H1 (cell line): ENCODE results near the gene FGD4. TPM values are rescaled to one million over a fixed set of nuclear protein-coding genes. Genes with fewer than 3 reads are reported as not detected.
"Not testable (repeated sequence)": the region's sequence is repeated elsewhere in the genome, so short reads cannot be mapped to it uniquely, and the experiment has no call there.

ENCODE experiments used
- CTCF ChIA-PET: fragments of 300-600 bp; sonication (Branson Sonifier 250); formaldehyde crosslinking; loops from one replicate; lab custom pipeline; 2021; ENCODE audit not compliant: partially characterized antibody; lab: Charles Lee
- POLR2A ChIA-PET: fragments of 300-600 bp; sonication (Branson Sonifier 250); formaldehyde crosslinking; loops from one replicate; lab custom pipeline; 2021; ENCODE audit warnings: inconsistent platforms; ENCODE audit not compliant: partially characterized antibody; lab: Charles Lee
- DNase-seq, 2 experiments: peaks; one replicate each; pipeline versions ENCODE4 v3.0.0 to v3.0.0-alpha.2; 2010 to 2022; ENCODE audit warnings: low spot score in 2 of 2, low read depth in 1 of 2, mixed read lengths in 1 of 2
- FAIRE-seq: peaks from 2 replicates; lab custom pipeline; 2011; peaks lifted over from hg19 to GRCh38; lab: Jason Lieb, UNC
- H2AFZ ChIP-seq: 2 replicates; pipeline ENCODE4 v1.8.1; 2012; ENCODE audit warnings: low read length, inconsistent platforms
- H2AK5ac ChIP-seq: 2 replicates; pipeline ENCODE4 v1.6.1; 2013; ENCODE audit warnings: low read depth, low read length
- H2BK120ac ChIP-seq: replicated peaks from 2 replicates; pipeline ENCODE3; 2013; ENCODE audit warnings: low read depth, low read length, inconsistent platforms
- H2BK12ac ChIP-seq: 2 replicates; pipeline ENCODE4 v1.6.1; 2013; ENCODE audit warnings: low read depth, low read length
- H2BK15ac ChIP-seq: 2 replicates; pipeline ENCODE4 v1.6.1; 2013; ENCODE audit warnings: low read length
- H2BK20ac ChIP-seq: 2 replicates; pipeline ENCODE4 v1.6.1; 2013; ENCODE audit warnings: low read length
- H2BK5ac ChIP-seq: 2 replicates; pipeline ENCODE4 v1.6.1; 2013; ENCODE audit warnings: low read depth, low read length
- H3K14ac ChIP-seq: 2 replicates; pipeline ENCODE4 v1.6.1; 2013; ENCODE audit warnings: inconsistent platforms; ENCODE audit not compliant: insufficient read length
- H3K18ac ChIP-seq: 2 replicates; pipeline ENCODE4 v1.6.1; 2013; ENCODE audit warnings: low read length; ENCODE audit errors: extremely low read depth
- H3K23ac ChIP-seq: 2 replicates; pipeline ENCODE4 v1.6.1; 2013; ENCODE audit warnings: inconsistent platforms; ENCODE audit not compliant: insufficient read length
- H3K23me2 ChIP-seq: 2 replicates; pipeline ENCODE4 v1.6.1; 2013; ENCODE audit warnings: low read depth, low read length
- H3K27ac ChIP-seq: 2 replicates; pipeline ENCODE4 v1.6.1; 2011; ENCODE audit warnings: low read depth, low read length, inconsistent platforms
- H3K27me3 ChIP-seq, 4 experiments: replicated peaks in 1 of 4; 1 replicate in 1 of 4; 2 replicates in 3 of 4; pipeline versions ENCODE4 v1.6.1 to v1.8.1; 2011 to 2013; ENCODE audit warnings: low read length in 3 of 4, mild to moderate bottlenecking in 3 of 4, inconsistent platforms in 2 of 4, mixed read lengths in 2 of 4, moderate library complexity in 1 of 4; ENCODE audit not compliant: control insufficient read depth in 3 of 4, insufficient read depth in 3 of 4; ENCODE audit errors: extremely low read depth in 1 of 4
- H3K36me3 ChIP-seq, 4 experiments: 2 replicates each; pipeline versions ENCODE4 v1.6.1 to v1.8.1; 2011 to 2013; ENCODE audit warnings: mild to moderate bottlenecking in 4 of 4, low read length in 3 of 4, moderate library complexity in 2 of 4, control low read depth in 1 of 4, inconsistent platforms in 1 of 4; ENCODE audit not compliant: insufficient read depth in 4 of 4, control insufficient read depth in 2 of 4
- H3K4ac ChIP-seq: replicated peaks from 2 replicates; pipeline ENCODE3; 2013; ENCODE audit warnings: low read length, low read depth, mixed read lengths, inconsistent platforms; ENCODE audit not compliant: insufficient read length
- H3K4me1 ChIP-seq, 4 experiments: replicated peaks in 1 of 4; 1 replicate in 1 of 4; 2 replicates in 3 of 4; pipeline versions ENCODE4 v1.6.1 to v1.8.1; 2011 to 2013; ENCODE audit warnings: low read length in 3 of 4, inconsistent platforms in 2 of 4, mixed read lengths in 1 of 4; ENCODE audit not compliant: insufficient read depth in 4 of 4, control insufficient read depth in 3 of 4
- H3K4me2 ChIP-seq, 2 experiments: 2 replicates each; pipeline versions ENCODE4 v1.6.1 to v1.8.1; 2011 to 2013; ENCODE audit warnings: low read depth in 2 of 2, low read length in 2 of 2, control low read depth in 1 of 2, inconsistent platforms in 1 of 2, mild to moderate bottlenecking in 1 of 2; ENCODE audit not compliant: insufficient read depth in 1 of 2
- H3K4me3 ChIP-seq, 4 experiments: fragments of 200-600, 300-600 bp in 1 of 4; sonication (generic), shearing (Covaris generic), sonication (Bioruptor Twin) in 1 of 4; 2 replicates each; pipeline versions ENCODE4 v1.5.1 to v1.8.1; 2011 to 2016; ENCODE audit warnings: low read length in 4 of 4, low read depth in 3 of 4, control low read depth in 2 of 4, inconsistent platforms in 2 of 4, mild to moderate bottlenecking in 2 of 4, mixed read lengths in 1 of 4, moderate library complexity in 1 of 4; ENCODE audit not compliant: insufficient read depth in 2 of 4; ENCODE audit errors: extremely low read depth in 1 of 4
- H3K56ac ChIP-seq: replicated peaks from 2 replicates; pipeline ENCODE3; 2013; ENCODE audit warnings: low read depth, mild to moderate bottlenecking, mixed read lengths, low read length, inconsistent platforms; ENCODE audit not compliant: insufficient read length
- H3K79me1 ChIP-seq: 2 replicates; pipeline ENCODE4 v1.6.1; 2013; ENCODE audit warnings: low read depth, low read length, control low read depth
- H3K79me2 ChIP-seq, 2 experiments: 2 replicates each; pipeline versions ENCODE4 v1.6.1 to v1.8.1; 2012 to 2013; ENCODE audit warnings: low read length in 2 of 2, mild to moderate bottlenecking in 2 of 2, inconsistent platforms in 1 of 2; ENCODE audit not compliant: insufficient read depth in 2 of 2, control insufficient read depth in 1 of 2
- H3K9ac ChIP-seq, 4 experiments: replicated peaks in 1 of 4; 1 replicate in 1 of 4; 2 replicates in 3 of 4; pipeline versions ENCODE4 v1.6.1 to v1.8.1; 2011 to 2013; ENCODE audit warnings: low read depth in 3 of 4, low read length in 3 of 4, control low read depth in 2 of 4, mild to moderate bottlenecking in 2 of 4, moderate library complexity in 2 of 4, inconsistent platforms in 1 of 4; ENCODE audit errors: extremely low read depth in 1 of 4
- H3K9me3 ChIP-seq, 2 experiments: 2 replicates each; pipeline versions ENCODE4 v1.6.1 to v1.8.1; 2012 to 2013; ENCODE audit warnings: mild to moderate bottlenecking in 2 of 2, moderate library complexity in 2 of 2, control low read depth in 1 of 2, inconsistent platforms in 1 of 2, low read depth in 1 of 2, low read length in 1 of 2, mixed read lengths in 1 of 2; ENCODE audit not compliant: insufficient read depth in 2 of 2
- H4K20me1 ChIP-seq, 2 experiments: replicated peaks in 1 of 2; 2 replicates each; pipeline versions ENCODE3 to v1.8.1; 2011 to 2013; ENCODE audit warnings: inconsistent platforms in 2 of 2, low read length in 2 of 2, mild to moderate bottlenecking in 1 of 2; ENCODE audit not compliant: insufficient read depth in 2 of 2, control insufficient read depth in 1 of 2
- H4K5ac ChIP-seq: 2 replicates; pipeline ENCODE4 v1.6.1; 2013; ENCODE audit warnings: low read length, low read depth, mixed read lengths, inconsistent platforms; ENCODE audit not compliant: insufficient read length
- H4K8ac ChIP-seq: 2 replicates; pipeline ENCODE4 v1.8.0; 2013; ENCODE audit warnings: mild to moderate bottlenecking, moderate library complexity, low read length, inconsistent platforms; ENCODE audit not compliant: insufficient read depth; ENCODE audit errors: extremely low read depth
- H4K91ac ChIP-seq: replicated peaks from 2 replicates; pipeline ENCODE3; 2013; ENCODE audit warnings: low read length, mixed read lengths, inconsistent platforms; ENCODE audit not compliant: insufficient read length
- ASH2L ChIP-seq: fragments of 200-600, 300-600 bp; sonication (generic); IDR thresholded peaks from one replicate; pipeline ENCODE4 v1.7.1; 2017; ENCODE audit warnings: low read length
- GTF2F1 ChIP-seq: IDR thresholded peaks from 2 replicates; pipeline ENCODE4 v1.6.1; 2012; ENCODE audit warnings: low read depth, low read length, improper control_type of control experiment, borderline replicate concordance
- NRF1 ChIP-seq: IDR thresholded peaks from 2 replicates; pipeline ENCODE4 v1.6.1; 2011; ENCODE audit warnings: mild to moderate bottlenecking, low read depth, low read length, improper control_type of control experiment
- PHF8 ChIP-seq: fragments of 200-600 bp; sonication (generic); conservative IDR thresholded peaks from 2 replicates; pipeline ENCODE4 v1.7.1; 2012; ENCODE audit warnings: low read depth, mild to moderate bottlenecking, inconsistent platforms, low read length, moderate library complexity
- POU5F1 ChIP-seq: IDR thresholded peaks from 2 replicates; pipeline ENCODE4 v1.6.1; 2011; ENCODE audit warnings: low read depth, mild to moderate bottlenecking, low read length, moderate library complexity
- RNF2 ChIP-seq: fragments of 200-900, 300-1000 bp; sonication (generic); IDR thresholded peaks from 2 replicates; pipeline ENCODE4 v1.7.1; 2016; ENCODE audit warnings: borderline replicate concordance, low read depth, mild to moderate bottlenecking, antibody characterized with exemption, low read length; ENCODE audit not compliant: poor library complexity, severe bottlenecking; ENCODE audit errors: missing control alignments
- SP1 ChIP-seq: IDR thresholded peaks from 2 replicates; pipeline ENCODE4 v1.6.1; 2011; ENCODE audit warnings: low read depth, low read length
- TEAD4 ChIP-seq: IDR thresholded peaks from 2 replicates; pipeline ENCODE4 v1.6.1; 2012; ENCODE audit warnings: low read depth, low read length, inconsistent platforms, mixed read lengths
- WGBS, 2 experiments: shearing (Covaris generic) in 1 of 2; methylation state at CpG; one replicate each; pipeline versions ENCODE4 v1.1.6 to v1.1.7; 2013 to 2015; ENCODE audit warnings: low lambda C conversion rate in 2 of 2, mixed read lengths in 2 of 2, inconsistent platforms in 1 of 2, low coverage in 1 of 2, missing lambda C conversion rate in 1 of 2; ENCODE audit not compliant: insufficient replicate concordance in 2 of 2, insufficient coverage in 1 of 2, insufficient read length in 1 of 2; ENCODE audit errors: extremely low coverage in 1 of 2, missing lambda C conversion rate in 1 of 2; 5-methylcytosine and 5-hydroxymethylcytosine counted together
- polyA plus RNA-seq, 7 experiments: library from polyadenylated mRNA; depleted of rRNA in 3 of 7; stranded (reverse) in 5 of 7; unstranded in 2 of 7; fragments of >200 nt in 5 of 7; fragments of 200-250 nt in 2 of 7; gene quantifications; 1 replicate in 5 of 7; 2 replicates in 1 of 7; 4 replicates in 1 of 7; pipeline versions ENCODE4 v1.2.1 to v1.2.3, GENCODE V29; 2011 to 2013; ENCODE audit warnings: missing spikeins in 2 of 7, mixed read lengths in 2 of 7
- total RNA-seq: library from RNA; stranded (reverse); fragmentation: NEBNext Ultra II Directional; extraction: Animal tissue kit (Norgen Biotek cat#: 25700); gene quantifications from 2 replicates; pipeline ENCODE4 v1.2.1, GENCODE V29; 2021
- TF ChIP-seq, protein P1 (sequence below): IDR thresholded peaks from 2 replicates; pipeline ENCODE4 v1.6.1; 2012; ENCODE audit warnings: inconsistent platforms

FGD4 gene
- total and polyA plus RNA-seq, 2 of the 8 experiments (the other 6 are each of a cell fraction or from before 2014, with no cell fraction given), result 8.5 to 48.2 TPM

GRCh38 chr12:32522331-32523221, 123.2 kb downstream of the FGD4 start (continued):
- TF ChIP-seq, protein P1, sequence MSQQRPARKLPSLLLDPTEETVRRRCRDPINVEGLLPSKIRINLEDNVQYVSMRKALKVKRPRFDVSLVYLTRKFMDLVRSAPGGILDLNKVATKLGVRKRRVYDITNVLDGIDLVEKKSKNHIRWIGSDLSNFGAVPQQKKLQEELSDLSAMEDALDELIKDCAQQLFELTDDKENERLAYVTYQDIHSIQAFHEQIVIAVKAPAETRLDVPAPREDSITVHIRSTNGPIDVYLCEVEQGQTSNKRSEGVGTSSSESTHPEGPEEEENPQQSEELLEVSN, result no peak
- TF ChIP-seq SP1 (no peak), NRF1 (no peak), ASH2L (no peak), TEAD4 (no peak), RNF2 (no peak), POU5F1 (no peak), PHF8 (no peak), GTF2F1 (no peak)
- TF ChIP-seq, all 59 proteins: peak for 0

GRCh38 chr12:32525802-32526201, 126.4 kb downstream of the FGD4 start:
- H3K9ac ChIP-seq, H2BK5ac ChIP-seq, H2BK15ac ChIP-seq, H3K14ac ChIP-seq, H3K79me1 ChIP-seq, H3K4me1 ChIP-seq, H3K4ac ChIP-seq, H3K4me2 ChIP-seq, H2BK12ac ChIP-seq, H3K27ac ChIP-seq, H3K56ac ChIP-seq, H3K4me3 ChIP-seq, H2BK120ac ChIP-seq, FAIRE-seq, DNase-seq, H4K5ac ChIP-seq, H3K9me3 ChIP-seq, H4K8ac ChIP-seq, H3K23me2 ChIP-seq, H3K36me3 ChIP-seq, H2AFZ ChIP-seq, H3K27me3 ChIP-seq, H2BK20ac ChIP-seq, H2AK5ac ChIP-seq, H3K18ac ChIP-seq, H3K23ac ChIP-seq, H4K91ac ChIP-seq, H4K20me1 ChIP-seq: not testable (repeated sequence)
- 94% methylated on average over 13 of the region's 20 CpGs; no CpG with 5 or more reads in 1 of the 2 experiments for WGBS, 2 experiments
- CTCF ChIA-PET, result interaction anchor here (1.4 kb wide), 1 partner anchor 145 kb away, joined by 3 read pairs; no protein-coding TSS in a partner anchor
- POLR2A ChIA-PET, result interaction anchor here (1.3 to 1.6 kb wide), 2 partner anchors 16 to 23 kb away, joined by 3 to 4 read pairs; no protein-coding TSS in a partner anchor
- H3K79me2 ChIP-seq, result peaks cover 0 to 74% of the 10 kb centered on the region in 2 experiments; a peak in 3 of 4 replicates
